Calu3 (cell line): ENCODE data around the gene NQO2. TPM values are rescaled to one million over a fixed set of nuclear protein-coding genes. Genes with fewer than 3 reads are reported as not detected.

Experiments
- BruUV-seq: library from RNA; stranded (reverse); fragments of 400-500 nt; replicated peaks from 2 replicates; lab custom pipeline; 2021; lab: Mats Ljungman, UMichigan
- CTCF ChIA-PET: fragments of 300-600 bp; sonication (Branson Sonifier 250); formaldehyde crosslinking; loops from one replicate; lab custom pipeline; 2022; ENCODE audit warnings: antibody characterized with exemption; lab: Charles Lee
- DNase-seq: peaks from one replicate; pipeline ENCODE4 v3.0.0; 2022
- H3K27ac Mint-ChIP-seq: one replicate; pipeline ENCODE4 v1.8.0; 2022; ENCODE audit warnings: mixed read lengths; ENCODE audit not compliant: unreplicated experiment
- H3K27me3 Mint-ChIP-seq: one replicate; pipeline ENCODE4 v1.8.0; 2022; ENCODE audit warnings: mixed read lengths; ENCODE audit not compliant: unreplicated experiment
- H3K36me3 Mint-ChIP-seq: one replicate; pipeline ENCODE4 v1.8.0; 2022; ENCODE audit warnings: mild to moderate bottlenecking, moderate library complexity, mixed read lengths; ENCODE audit not compliant: insufficient read depth, unreplicated experiment
- H3K4me1 Mint-ChIP-seq: one replicate; pipeline ENCODE4 v1.8.0; 2022; ENCODE audit warnings: mild to moderate bottlenecking, low read depth, mixed read lengths; ENCODE audit not compliant: unreplicated experiment
- H3K4me3 Mint-ChIP-seq: one replicate; pipeline ENCODE4 v1.8.0; 2022; ENCODE audit warnings: mild to moderate bottlenecking, low read depth, moderate library complexity, mixed read lengths; ENCODE audit not compliant: unreplicated experiment
- H3K9me3 Mint-ChIP-seq: one replicate; pipeline ENCODE4 v1.8.0; 2022; ENCODE audit warnings: low read depth, mixed read lengths; ENCODE audit not compliant: unreplicated experiment
- intact Hi-C: fragments of 100-400 bp; cut with micrococcal nuclease; formaldehyde crosslinking; loops from one replicate; pipeline ENCODE4 v1.10.0; 2022; ENCODE audit not compliant: unreplicated experiment
- total RNA-seq: library from RNA; stranded (reverse); gene quantifications from 2 replicates; pipeline ENCODE4 v1.2.3, GENCODE V29; 2022
- TF ChIP-seq, protein P1 (sequence below): fragments of 200-600 bp; IDR thresholded peaks from one replicate; pipeline ENCODE4 v1.8.0; 2022; ENCODE audit warnings: antibody characterized with exemption; ENCODE audit not compliant: unreplicated experiment

The NQO2 gene
- total RNA-seq, 1 experiment from 2014 or later, result 12.0 TPM

DNA sequence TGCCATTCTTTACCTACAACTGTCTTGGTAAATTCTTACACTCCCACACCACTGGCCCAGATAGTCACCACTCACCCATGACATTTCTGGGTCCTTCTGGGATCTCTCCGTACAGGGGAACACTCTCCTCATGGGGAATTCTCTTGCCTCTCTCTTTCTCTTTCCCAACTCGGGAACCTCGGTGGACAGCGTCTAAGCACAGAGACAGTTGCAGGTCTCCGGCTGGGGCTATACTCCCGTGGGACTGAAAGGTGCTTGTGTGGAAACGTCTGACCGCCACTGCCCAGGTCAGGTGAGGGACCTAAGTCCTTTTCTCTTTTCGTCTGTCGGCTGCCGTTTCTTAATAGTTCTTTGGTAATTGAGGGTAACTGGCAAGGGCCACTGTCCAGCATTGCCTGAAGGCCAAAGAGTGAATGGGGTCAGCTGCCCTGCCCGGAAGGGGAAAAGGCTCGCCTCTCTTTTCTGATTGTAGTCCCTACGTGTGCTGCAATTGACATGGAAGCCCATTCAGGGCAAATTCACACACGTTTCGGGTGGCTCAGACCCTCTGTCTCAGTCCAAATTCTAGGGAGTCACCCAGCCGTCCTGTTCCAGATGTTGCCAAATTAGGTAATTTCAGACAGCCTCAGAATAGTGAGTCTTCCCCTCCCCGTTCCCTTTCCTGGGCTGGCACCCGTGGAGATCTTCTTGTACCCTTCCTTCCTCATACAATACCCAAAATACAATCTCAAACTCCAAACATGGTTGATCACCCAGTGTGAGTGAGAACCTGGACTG lies 37.4 kb downstream of the NQO2 start:
- no TSS peak for BruUV-seq
- intact Hi-C loops, result no loop called here
- Mint-ChIP-seq H3K27ac (no peak overlapping the region), H3K4me3 (no peak overlapping the region), H3K36me3 (no peaks in the 10 kb centered on the region), H3K9me3 (peaks cover 2% of the 10 kb centered on the region), H3K4me1 (no peaks in the 10 kb centered on the region), H3K27me3 (peaks cover 16% of the 10 kb centered on the region)
- TF ChIP-seq, protein P1, sequence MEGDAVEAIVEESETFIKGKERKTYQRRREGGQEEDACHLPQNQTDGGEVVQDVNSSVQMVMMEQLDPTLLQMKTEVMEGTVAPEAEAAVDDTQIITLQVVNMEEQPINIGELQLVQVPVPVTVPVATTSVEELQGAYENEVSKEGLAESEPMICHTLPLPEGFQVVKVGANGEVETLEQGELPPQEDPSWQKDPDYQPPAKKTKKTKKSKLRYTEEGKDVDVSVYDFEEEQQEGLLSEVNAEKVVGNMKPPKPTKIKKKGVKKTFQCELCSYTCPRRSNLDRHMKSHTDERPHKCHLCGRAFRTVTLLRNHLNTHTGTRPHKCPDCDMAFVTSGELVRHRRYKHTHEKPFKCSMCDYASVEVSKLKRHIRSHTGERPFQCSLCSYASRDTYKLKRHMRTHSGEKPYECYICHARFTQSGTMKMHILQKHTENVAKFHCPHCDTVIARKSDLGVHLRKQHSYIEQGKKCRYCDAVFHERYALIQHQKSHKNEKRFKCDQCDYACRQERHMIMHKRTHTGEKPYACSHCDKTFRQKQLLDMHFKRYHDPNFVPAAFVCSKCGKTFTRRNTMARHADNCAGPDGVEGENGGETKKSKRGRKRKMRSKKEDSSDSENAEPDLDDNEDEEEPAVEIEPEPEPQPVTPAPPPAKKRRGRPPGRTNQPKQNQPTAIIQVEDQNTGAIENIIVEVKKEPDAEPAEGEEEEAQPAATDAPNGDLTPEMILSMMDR, result no peak
- CTCF ChIA-PET, result no interaction called here
- DNase-seq, result no peak

DNA sequence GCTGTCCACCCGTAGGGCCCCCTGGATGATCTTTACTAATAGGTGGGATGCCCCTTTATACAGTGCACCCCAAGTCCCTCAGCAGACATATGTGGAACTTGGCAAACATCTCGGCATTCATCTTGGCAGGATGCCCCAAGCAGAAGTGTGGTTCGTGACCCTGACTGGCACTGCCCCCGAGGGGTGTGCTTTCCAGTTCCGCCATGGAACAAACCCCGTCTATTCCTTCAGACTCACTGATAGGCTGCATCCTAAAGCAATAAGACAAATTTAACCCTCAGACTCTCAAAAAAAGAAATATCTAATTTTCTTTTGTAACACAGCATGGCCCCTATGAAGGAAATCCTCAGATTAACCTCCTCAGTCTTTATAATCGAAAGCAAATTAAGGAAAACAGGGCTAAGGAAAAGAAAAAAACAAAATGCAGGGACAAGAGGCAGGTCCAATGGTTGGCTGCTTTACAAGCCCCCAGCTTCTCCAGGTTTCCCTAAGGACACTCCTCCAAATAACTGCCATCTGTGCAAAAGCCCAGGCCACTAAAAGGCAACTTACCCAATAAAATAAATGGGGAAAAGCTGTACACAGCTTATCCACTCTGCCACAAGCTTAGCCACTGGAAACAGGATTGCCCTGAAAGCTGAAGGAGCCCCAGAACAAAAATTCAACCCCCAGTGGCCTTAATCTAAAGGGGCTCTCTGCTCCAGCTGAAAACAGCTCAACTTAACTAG lies 38.1 kb downstream of the NQO2 start:
- intact Hi-C loops, result no loop called here
- Mint-ChIP-seq H3K9me3 (peaks cover 2% of the 10 kb centered on the region), H3K36me3 (no peaks in the 10 kb centered on the region), H3K27me3 (peaks cover 16% of the 10 kb centered on the region), H3K4me1 (no peaks in the 10 kb centered on the region), H3K27ac (no peak overlapping the region), H3K4me3 (no peak overlapping the region)
- CTCF ChIA-PET, result interaction anchor here (0.7 to 1.6 kb wide), 2 partner anchors 16 to 37 kb away, joined by 3 to 5 read pairs; no protein-coding TSS in a partner anchor
- no peak for DNase-seq
- BruUV-seq, result no TSS peak
- TF ChIP-seq, protein P1, result no peak

DNA sequence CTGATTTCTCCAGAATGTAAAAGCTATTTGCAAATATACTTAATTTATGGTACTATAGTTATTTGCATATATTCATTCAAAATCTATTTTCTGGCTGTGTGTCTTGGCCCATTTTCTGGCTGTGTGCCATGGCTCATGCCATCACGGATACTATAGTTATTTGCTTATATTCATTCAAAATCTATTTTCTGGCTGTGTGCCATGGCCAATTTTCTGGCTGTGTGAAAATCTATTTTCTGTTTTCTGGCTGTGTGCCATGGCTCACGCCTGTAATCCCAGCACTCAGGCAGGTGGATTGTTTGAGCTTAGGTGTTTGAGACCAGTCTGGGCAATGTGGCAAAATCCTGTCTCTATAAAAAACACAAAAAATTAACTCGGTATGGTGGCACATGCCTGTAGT lies 39.7 kb downstream of the NQO2 start:
- CTCF ChIA-PET, result interaction anchor here (1.6 kb wide), 1 partner anchor 14 kb away, joined by 5 read pairs; no protein-coding TSS in a partner anchor
- Mint-ChIP-seq H3K9me3 (peaks cover 2% of the 10 kb centered on the region), H3K27me3 (peaks cover 16% of the 10 kb centered on the region), H3K4me1 (no peaks in the 10 kb centered on the region), H3K27ac (no peak overlapping the region), H3K36me3 (no peaks in the 10 kb centered on the region), H3K4me3 (no peak overlapping the region)
- intact Hi-C loops, result no loop called here
- BruUV-seq, result no TSS peak
- DNase-seq, result no peak
- TF ChIP-seq, protein P1, result no peak

DNA sequence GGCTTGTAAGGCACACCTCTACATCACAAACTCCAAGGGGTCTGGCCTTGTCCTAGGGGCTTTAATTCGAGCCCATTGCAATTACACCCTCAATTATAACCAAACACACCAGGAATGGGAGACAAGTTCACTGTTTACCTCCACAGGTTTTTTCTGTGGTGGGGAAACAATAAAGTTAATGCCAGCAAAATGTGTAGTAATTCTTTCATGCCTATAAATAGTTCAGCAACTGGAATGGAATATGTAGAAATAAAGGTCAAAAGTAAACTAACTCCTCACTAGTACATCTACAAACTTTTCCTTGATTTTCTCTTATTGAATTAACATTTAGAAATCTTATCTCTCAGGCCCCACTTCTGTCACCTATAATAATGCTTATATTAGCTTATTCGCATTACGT lies 41.5 kb downstream of the NQO2 start:
- no peak overlapping the region for H3K27ac Mint-ChIP-seq
- intact Hi-C loops, result no loop called here
- TF ChIP-seq, protein P1, result no peak
- peaks cover 16% of the 10 kb centered on the region for H3K27me3 Mint-ChIP-seq
- H3K9me3 Mint-ChIP-seq, result no peaks in the 10 kb centered on the region
- H3K4me3 Mint-ChIP-seq, result no peak overlapping the region
- no peak for DNase-seq
- CTCF ChIA-PET, result no interaction called here
- H3K4me1 Mint-ChIP-seq, result no peaks in the 10 kb centered on the region
- H3K36me3 Mint-ChIP-seq, result peaks cover under 1% of the 10 kb centered on the region
- no TSS peak for BruUV-seq
